Measurements from ENCODE around the gene P2RY2. TPM values are rescaled to one million over a fixed set of nuclear protein-coding genes. Genes with fewer than 3 reads are reported as not detected.

The P2RY2 gene
- total and polyA plus RNA-seq, 2 of the 8 experiments (the other 6 are each of a cell fraction or from before 2014, with no cell fraction given), result 1.0 to 1.5 TPM

GRCh38 chr11:73217131-73217809 is 811 bp upstream of the P2RY2 start:
- H2BK20ac ChIP-seq (ENCODE audit: low read length), result no peak overlapping the region
- peaks cover 0 to 5% (median 2%) of the 10 kb centered on the region in 4 experiments; a peak in 5 of 7 replicates for H3K4me1 ChIP-seq (replicated peaks in 1 of 4; ENCODE audit: control insufficient read depth in 3 of 4, insufficient read depth in 4 of 4, low read length in 3 of 4)
- H3K4me3 ChIP-seq (ENCODE audit: extremely low read depth in 1 of 4, insufficient read depth in 2 of 4, low read depth in 3 of 4, low read length in 4 of 4), result peak overlapping the region in 3 of 4 experiments; percentile 58 to 69 (median 63); a peak in 4 of 8 replicates
- H3K36me3 ChIP-seq (ENCODE audit: control insufficient read depth in 2 of 4, insufficient read depth in 4 of 4, low read length in 3 of 4), result no peaks in the 10 kb centered on the region
- DNase-seq (ENCODE audit: low read depth in 1 of 2, low spot score in 2 of 2) (no peak), FAIRE-seq (no peak)
- H2BK5ac ChIP-seq (ENCODE audit: low read depth, low read length), result no peak overlapping the region
- H3K9me3 ChIP-seq (ENCODE audit: insufficient read depth in 2 of 2, low read depth in 1 of 2, low read length in 1 of 2), result no peaks in the 10 kb centered on the region
- H3K23ac ChIP-seq (ENCODE audit: insufficient read length), result no peak overlapping the region
- H3K27me3 ChIP-seq (replicated peaks in 1 of 4; ENCODE audit: control insufficient read depth in 3 of 4, extremely low read depth in 1 of 4, insufficient read depth in 3 of 4, low read length in 3 of 4), result peaks cover 2 to 35% (median 31%) of the 10 kb centered on the region in 4 experiments
- H4K8ac ChIP-seq (ENCODE audit: extremely low read depth, insufficient read depth, low read length), result no peak overlapping the region; the same call in 1 of the 2 replicates
- H3K79me2 ChIP-seq (ENCODE audit: control insufficient read depth in 1 of 2, insufficient read depth in 2 of 2, low read length in 2 of 2), result no peaks in the 10 kb centered on the region
- 0 out of 2 replicates have a peak overlapping the region, but pooled peaks have one; percentile 29 for H2AFZ ChIP-seq (ENCODE audit: low read length)
- H3K9ac ChIP-seq (replicated peaks in 1 of 4; ENCODE audit: extremely low read depth in 1 of 4, low read depth in 3 of 4, low read length in 3 of 4), result no peak overlapping the region
- 79% methylated on average over 15 of the region's 15 CpGs; no CpG with 5 or more reads in 1 of the 2 experiments for WGBS, 2 experiments (ENCODE audit: extremely low coverage in 1 of 2, insufficient coverage in 1 of 2, insufficient read length in 1 of 2, insufficient replicate concordance in 2 of 2, low coverage in 1 of 2, low lambda C conversion rate in 2 of 2, missing lambda C conversion rate in 1 of 2)
- H4K20me1 ChIP-seq (replicated peaks in 1 of 2; ENCODE audit: control insufficient read depth in 1 of 2, insufficient read depth in 2 of 2, low read length in 2 of 2), result no peaks in the 10 kb centered on the region
- TF ChIP-seq, protein P1, sequence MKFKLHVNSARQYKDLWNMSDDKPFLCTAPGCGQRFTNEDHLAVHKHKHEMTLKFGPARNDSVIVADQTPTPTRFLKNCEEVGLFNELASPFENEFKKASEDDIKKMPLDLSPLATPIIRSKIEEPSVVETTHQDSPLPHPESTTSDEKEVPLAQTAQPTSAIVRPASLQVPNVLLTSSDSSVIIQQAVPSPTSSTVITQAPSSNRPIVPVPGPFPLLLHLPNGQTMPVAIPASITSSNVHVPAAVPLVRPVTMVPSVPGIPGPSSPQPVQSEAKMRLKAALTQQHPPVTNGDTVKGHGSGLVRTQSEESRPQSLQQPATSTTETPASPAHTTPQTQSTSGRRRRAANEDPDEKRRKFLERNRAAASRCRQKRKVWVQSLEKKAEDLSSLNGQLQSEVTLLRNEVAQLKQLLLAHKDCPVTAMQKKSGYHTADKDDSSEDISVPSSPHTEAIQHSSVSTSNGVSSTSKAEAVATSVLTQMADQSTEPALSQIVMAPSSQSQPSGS (IDR thresholded peaks at IDR 0.05; ENCODE audit: low read length), result no peak
- TF ChIP-seq BRCA1 (IDR thresholded peaks at IDR 0.05; ENCODE audit: low read depth, low read length) (no peak), CHD1 (IDR thresholded peaks at IDR 0.05; ENCODE audit: low read depth, low read length) (no peak), CTBP2 (IDR thresholded peaks at IDR 0.05; ENCODE audit: borderline replicate concordance, insufficient read depth, insufficient read length, low read length) (no peak), RXRA (IDR thresholded peaks at IDR 0.05; ENCODE audit: insufficient read depth, low read depth, low read length) (no peak)
- no peak overlapping the region; the same call in none of the 2 replicates for H3K18ac ChIP-seq (ENCODE audit: extremely low read depth, low read length)
- H3K27ac ChIP-seq (ENCODE audit: low read depth, low read length), result no peak overlapping the region
- no peaks in the 10 kb centered on the region for H3K79me1 ChIP-seq (ENCODE audit: low read depth, low read length)
- H3K4me2 ChIP-seq (ENCODE audit: insufficient read depth in 1 of 2, low read depth in 2 of 2, low read length in 2 of 2), result peak overlapping the region; percentile 70 to 99; a peak in 3 of 4 replicates
- H2BK120ac ChIP-seq (replicated peaks; ENCODE audit: low read depth, low read length), result no peak overlapping the region
- no peak overlapping the region for H3K14ac ChIP-seq (ENCODE audit: insufficient read length)
- H2BK15ac ChIP-seq (ENCODE audit: low read length), result no peak overlapping the region; the same call in 1 of the 2 replicates
- H2AK5ac ChIP-seq (ENCODE audit: low read depth, low read length), result no peak overlapping the region
- H3K56ac ChIP-seq (replicated peaks; ENCODE audit: insufficient read length, low read depth, low read length), result no peak overlapping the region
- peaks cover 12% of the 10 kb centered on the region; the same call in 1 of the 2 replicates for H3K23me2 ChIP-seq (ENCODE audit: low read depth, low read length)
- H4K91ac ChIP-seq (replicated peaks; ENCODE audit: insufficient read length, low read length), result no peak overlapping the region
- H2BK12ac ChIP-seq (ENCODE audit: low read depth, low read length), result no peak overlapping the region; the same call in 1 of the 2 replicates
- ChIA-PET CTCF (ENCODE audit: partially characterized antibody) (interaction anchor here (0.6 to 2.3 kb wide), 17 partner anchors 10 to 85 kb away, joined by 3 to 19 read pairs (median 4); no protein-coding TSS in a partner anchor), POLR2A (ENCODE audit: partially characterized antibody) (no interaction called here)
- no peak overlapping the region for H3K4ac ChIP-seq (replicated peaks; ENCODE audit: insufficient read length, low read depth, low read length)
- H4K5ac ChIP-seq (ENCODE audit: insufficient read length, low read depth, low read length), result no peak overlapping the region
